GM18499 (cell line): Measurements from ENCODE around the gene CNTNAP2.
"Not testable (repeated sequence)": the region's sequence is repeated elsewhere in the genome, so short reads cannot be mapped to it uniquely, and the experiment has no call there.

Experiments
- ATAC-seq: cut with Tn5 transposase; IDR thresholded peaks from one replicate; pipeline ENCODE4 v1.9.1; 2021; ENCODE audit warnings: moderate number of reproducible peaks; ENCODE audit not compliant: insufficient read depth, unreplicated experiment

The CNTNAP2 gene

GRCh38 chr7:148447221-148447849, 2330.7 kb downstream of the CNTNAP2 start:
- ATAC-seq: peak; percentile 93

DNA sequence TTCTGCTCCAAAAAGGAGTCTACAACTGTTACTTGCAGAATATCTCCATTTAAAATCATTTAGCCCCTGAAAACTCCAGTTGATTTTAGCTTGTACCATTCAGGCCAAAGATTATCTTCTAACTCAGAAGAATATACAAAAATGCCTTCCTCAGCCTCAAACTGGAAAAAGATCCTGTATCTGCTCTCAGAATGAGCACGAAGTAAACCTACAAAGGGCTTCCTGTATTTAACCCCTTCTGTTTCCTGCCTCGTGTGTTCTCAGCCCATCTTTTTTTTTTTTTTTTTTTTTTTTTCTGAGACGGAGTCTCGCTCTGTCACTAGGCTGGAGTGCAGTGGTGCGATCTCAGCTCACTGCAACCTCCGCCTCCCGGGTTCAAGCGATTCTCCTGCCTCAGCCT, 2334.9 kb downstream of the CNTNAP2 start:
- not testable (repeated sequence) for ATAC-seq

GRCh38 chr7:148456351-148456750, 2339.8 kb downstream of the CNTNAP2 start:
- ATAC-seq: no peak

- no peak for ATAC-seq
Observed at GRCh38 chr7:148457310-148457921, 2340.8 kb downstream of the CNTNAP2 start.

DNA sequence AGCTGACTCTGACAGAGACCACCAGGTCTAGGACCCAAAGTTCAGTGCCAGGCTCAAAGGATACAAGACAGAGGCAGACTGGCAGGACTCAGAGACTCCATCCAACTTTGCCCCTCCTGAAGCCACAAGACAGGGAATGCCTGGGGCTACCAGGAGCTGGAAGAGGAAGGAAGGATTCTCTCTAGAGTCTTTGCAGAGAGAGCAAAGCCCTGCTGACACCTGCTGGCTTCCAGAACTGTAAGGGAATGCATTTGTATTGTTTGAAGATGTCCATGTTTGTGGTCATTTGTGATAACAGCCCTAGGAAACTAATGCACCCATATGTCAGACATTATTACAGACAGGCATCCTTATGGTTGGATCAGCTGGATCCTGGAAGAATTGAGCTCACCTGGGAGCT, 2341.7 kb downstream of the CNTNAP2 start:
- no peak for ATAC-seq

GRCh38 chr7:148461392-148462179, 2345.0 kb downstream of the CNTNAP2 start:
- no peak for ATAC-seq

DNA sequence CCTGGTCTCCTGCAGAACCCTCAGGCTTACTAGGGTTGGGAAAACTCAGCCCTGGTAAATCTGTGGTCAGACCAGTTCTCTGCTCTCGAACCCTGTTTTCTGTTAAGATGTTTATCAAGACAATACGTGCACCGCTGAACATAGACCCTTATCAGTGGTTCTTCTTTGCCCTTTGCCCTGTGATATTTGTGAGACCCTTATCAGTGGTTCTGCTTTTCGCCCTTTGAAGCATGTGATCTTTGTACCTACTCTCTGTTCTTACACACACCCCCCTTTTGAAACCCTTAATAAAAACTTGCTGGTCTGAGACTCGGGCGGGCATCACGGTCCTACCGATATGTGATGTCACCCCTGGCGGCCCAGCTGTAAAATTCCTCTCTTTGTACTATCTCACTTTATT, 2346.2 kb downstream of the CNTNAP2 start:
- not testable (repeated sequence) for ATAC-seq

- ATAC-seq: no peak
Observed at GRCh38 chr7:148463210-148463609, 2346.6 kb downstream of the CNTNAP2 start.

DNA sequence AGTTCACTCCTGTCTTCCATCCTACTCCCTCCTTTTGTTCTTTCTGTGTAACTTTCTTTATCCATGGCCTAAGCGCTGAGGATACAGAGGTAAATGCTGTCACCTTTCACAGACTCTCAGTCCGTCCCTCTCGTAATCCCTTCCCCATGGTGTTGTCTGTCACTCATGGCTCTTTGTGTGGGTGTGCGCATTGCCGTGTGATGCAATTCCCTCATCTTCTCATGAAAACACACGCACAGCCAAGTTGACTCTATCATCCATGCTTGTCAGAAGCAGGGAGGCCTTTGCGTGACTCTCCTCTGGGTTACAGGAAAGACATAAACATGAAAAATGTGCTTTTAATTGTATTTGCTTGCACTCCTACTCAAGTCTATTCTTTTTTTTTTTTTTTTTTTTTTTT, 2348.3 kb downstream of the CNTNAP2 start:
- ATAC-seq: no peak

DNA sequence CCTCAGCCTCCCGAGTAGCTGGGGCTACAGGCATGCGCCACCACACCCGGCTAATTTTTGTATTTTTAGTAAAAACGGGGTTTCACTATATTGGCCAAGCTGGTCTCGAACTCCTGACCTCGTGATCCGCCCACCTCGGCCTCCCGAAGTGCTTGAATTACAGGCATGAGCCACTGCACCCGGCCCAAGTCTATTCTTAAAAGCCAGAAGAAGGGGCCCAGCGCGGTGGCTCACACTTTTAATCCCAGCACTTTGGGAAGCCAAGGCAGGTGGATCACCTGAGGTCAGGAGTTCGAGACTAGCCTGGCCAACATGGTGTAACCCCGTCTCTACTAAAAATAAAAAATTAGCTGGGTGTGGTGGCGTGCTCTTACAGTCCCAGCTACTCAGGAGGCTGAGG, 2348.8 kb downstream of the CNTNAP2 start:
- not testable (repeated sequence) for ATAC-seq

GRCh38 chr7:148466120-148466519, 2349.5 kb downstream of the CNTNAP2 start:
- no peak for ATAC-seq

DNA sequence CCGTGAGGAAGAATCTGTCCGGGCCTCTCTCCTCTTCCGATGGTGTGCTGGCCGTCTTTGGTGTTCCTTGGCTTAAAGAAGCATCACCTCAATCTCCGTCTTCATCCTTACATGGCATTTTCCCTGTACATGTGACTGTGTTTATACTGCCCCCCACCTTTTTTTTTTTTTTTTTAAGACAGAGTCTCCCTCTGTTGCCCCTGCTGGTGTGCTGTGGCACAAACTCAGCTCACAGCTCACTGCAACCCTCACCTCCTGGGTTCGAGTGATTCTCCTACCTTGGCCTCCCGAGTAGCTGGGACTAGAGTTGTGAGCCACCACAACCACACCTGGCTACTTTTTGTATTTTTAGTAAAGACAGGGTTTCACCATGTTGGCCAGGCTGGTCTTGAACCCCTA, 2352.1 kb downstream of the CNTNAP2 start:
- no peak for ATAC-seq
